Neuronal stem cell (in vitro differentiated cells): ENCODE measurements around the gene KRTAP4-12.
"Not testable (repeated sequence)": the region's sequence is repeated elsewhere in the genome, so short reads cannot be mapped to it uniquely, and the experiment has no call there.

ENCODE experiments used
- DNase-seq: peaks from one replicate; pipeline ENCODE4 v3.0.0-alpha.2; 2013; ENCODE audit warnings: low spot score
- H2AFZ ChIP-seq: one replicate; pipeline ENCODE4 v1.6.1; 2013; ENCODE audit warnings: mild to moderate bottlenecking, low read length, inconsistent platforms
- H2AK5ac ChIP-seq: 2 replicates; pipeline ENCODE4 v1.6.1; 2013; ENCODE audit warnings: low read depth, mild to moderate bottlenecking, inconsistent platforms, low read length, moderate library complexity, mixed read lengths
- H2BK120ac ChIP-seq: 2 replicates; pipeline ENCODE4 v1.6.1; 2013; ENCODE audit warnings: low read depth, mild to moderate bottlenecking, inconsistent platforms, low read length, moderate library complexity, mixed read lengths
- H2BK12ac ChIP-seq: one replicate; pipeline ENCODE4 v1.6.1; 2013; ENCODE audit warnings: low read length, inconsistent platforms
- H2BK15ac ChIP-seq: 2 replicates; pipeline ENCODE4 v1.6.1; 2013; ENCODE audit warnings: mild to moderate bottlenecking, low read length, inconsistent platforms, mixed read lengths
- H2BK5ac ChIP-seq: one replicate; pipeline ENCODE4 v1.6.1; 2013; ENCODE audit warnings: inconsistent platforms, mild to moderate bottlenecking, low read length, moderate library complexity
- H3K14ac ChIP-seq: one replicate; pipeline ENCODE4 v1.6.1; 2013; ENCODE audit warnings: low read length, inconsistent platforms
- H3K18ac ChIP-seq: 2 replicates; pipeline ENCODE4 v1.6.1; 2013; ENCODE audit warnings: low read length, inconsistent platforms
- H3K23ac ChIP-seq: 2 replicates; pipeline ENCODE4 v1.6.1; 2013; ENCODE audit warnings: low read depth, mild to moderate bottlenecking, mixed read lengths, low read length, inconsistent platforms; ENCODE audit not compliant: poor library complexity
- H3K27ac ChIP-seq: replicated peaks from 3 replicates; pipeline ENCODE4 v1.5.1; 2013; ENCODE audit warnings: low read length, inconsistent platforms
- H3K27me3 ChIP-seq, 3 experiments: 2 replicates each; pipeline ENCODE4 v1.6.1; 2013; ENCODE audit warnings: low read length in 3 of 3, mild to moderate bottlenecking in 2 of 3, inconsistent platforms in 1 of 3, low read depth in 1 of 3, mixed read lengths in 1 of 3, moderate library complexity in 1 of 3; ENCODE audit not compliant: control insufficient read depth in 3 of 3, insufficient read depth in 3 of 3
- H3K36me3 ChIP-seq, 2 donors: replicated peaks in 1 of 2; 2 replicates each; pipeline ENCODE4 v1.6.1; 2013; ENCODE audit warnings: low read length in 2 of 2; ENCODE audit not compliant: control insufficient read depth in 2 of 2, insufficient read depth in 2 of 2
- H3K4ac ChIP-seq: 2 replicates; pipeline ENCODE4 v1.6.1; 2013; ENCODE audit warnings: inconsistent platforms, mild to moderate bottlenecking, low read length, moderate library complexity
- H3K4me1 ChIP-seq, 2 donors: 1 replicate in 1 of 2; 2 replicates in 1 of 2; pipeline ENCODE4 v1.6.1; 2013; ENCODE audit warnings: low read length in 2 of 2, low read depth in 1 of 2; ENCODE audit not compliant: control insufficient read depth in 2 of 2, insufficient read depth in 1 of 2
- H3K4me2 ChIP-seq: one replicate; pipeline ENCODE4 v1.6.1; 2013; ENCODE audit warnings: mild to moderate bottlenecking, low read length, inconsistent platforms; ENCODE audit not compliant: insufficient read depth, poor library complexity, severe bottlenecking
- H3K4me3 ChIP-seq, 2 donors: 2 replicates each; pipeline ENCODE4 v1.5.1; 2013; ENCODE audit warnings: low read length in 2 of 2, mild to moderate bottlenecking in 2 of 2, inconsistent platforms in 1 of 2, moderate library complexity in 1 of 2
- H3K79me1 ChIP-seq: one replicate; pipeline ENCODE4 v1.6.1; 2013; ENCODE audit warnings: low read depth, mild to moderate bottlenecking, inconsistent platforms, low read length, moderate library complexity
- H3K9ac ChIP-seq: one replicate; pipeline ENCODE4 v1.6.1; 2013; ENCODE audit warnings: mild to moderate bottlenecking, low read depth, low read length, inconsistent platforms; ENCODE audit not compliant: poor library complexity
- H3K9me3 ChIP-seq, 2 donors: replicated peaks in 1 of 2; 2 replicates each; pipeline versions ENCODE3 to v1.6.1; 2013; ENCODE audit warnings: low read length in 2 of 2, mild to moderate bottlenecking in 2 of 2, inconsistent platforms in 1 of 2, low read depth in 1 of 2, mixed read lengths in 1 of 2, moderate library complexity in 1 of 2; ENCODE audit not compliant: control insufficient read depth in 2 of 2, insufficient read depth in 1 of 2
- H4K8ac ChIP-seq: one replicate; pipeline ENCODE4 v1.6.1; 2013; ENCODE audit warnings: low read depth, mild to moderate bottlenecking, inconsistent platforms, low read length, moderate library complexity
- H4K91ac ChIP-seq: one replicate; pipeline ENCODE4 v1.6.1; 2013; ENCODE audit warnings: low read length, low read depth, mild to moderate bottlenecking, inconsistent platforms; ENCODE audit not compliant: poor library complexity
- WGBS, 2 donors: extraction: QIAGEN DNeasy Blood & Tissue Kit; methylation state at CpG; one replicate each; pipeline ENCODE4 v1.1.7; 2013; ENCODE audit warnings: missing lambda C conversion rate in 2 of 2, mixed read lengths in 1 of 2; ENCODE audit not compliant: insufficient read length in 2 of 2, insufficient replicate concordance in 1 of 2; ENCODE audit errors: extremely low coverage in 2 of 2; 5-methylcytosine and 5-hydroxymethylcytosine counted together

KRTAP4-12 gene

DNA sequence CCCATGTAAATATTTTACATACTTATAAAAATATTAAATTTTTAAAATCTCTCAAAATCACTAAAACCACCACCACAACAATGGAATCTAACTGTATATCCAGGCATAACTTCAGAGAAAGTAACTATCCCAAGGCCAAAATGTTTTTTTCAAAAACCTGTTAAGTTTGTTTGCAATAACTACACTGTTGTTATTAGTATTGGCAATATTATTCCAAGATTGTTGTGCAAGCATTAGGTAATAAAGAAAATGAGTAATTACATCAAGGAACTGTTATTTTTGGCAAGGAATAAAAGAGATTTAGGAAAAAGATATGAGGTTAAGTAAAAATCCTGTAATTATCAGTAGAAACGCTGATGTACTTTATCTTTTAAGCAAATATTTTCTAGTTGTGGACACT lies 3.4 kb upstream of the KRTAP4-12 start:
- no peak overlapping the region for H2AK5ac ChIP-seq
- DNase-seq: no peak
- H3K4ac ChIP-seq: no peak overlapping the region
- WGBS, 2 donors: no CpG with 5 or more reads among the region's 1 CpG
- no peak overlapping the region for H4K8ac ChIP-seq
- no peak overlapping the region for H3K14ac ChIP-seq
- no peaks in the 10 kb centered on the region for H3K4me1 ChIP-seq
- H3K9me3 ChIP-seq: no peaks in the 10 kb centered on the region
- H2BK5ac ChIP-seq: no peak overlapping the region
- no peak overlapping the region for H2BK15ac ChIP-seq
- H3K27me3 ChIP-seq: no peaks in the 10 kb centered on the region
- no peak overlapping the region for H3K9ac ChIP-seq
- no peak overlapping the region for H2AFZ ChIP-seq
- H4K91ac ChIP-seq: no peak overlapping the region
- H2BK120ac ChIP-seq: no peak overlapping the region
- H2BK12ac ChIP-seq: no peak overlapping the region
- H3K79me1 ChIP-seq: no peaks in the 10 kb centered on the region
- no peak overlapping the region for H3K4me2 ChIP-seq
- no peak overlapping the region for H3K4me3 ChIP-seq
- no peak overlapping the region for H3K18ac ChIP-seq
- H3K23ac ChIP-seq: no peak overlapping the region
- H3K27ac ChIP-seq: no peak overlapping the region
- no peaks in the 10 kb centered on the region for H3K36me3 ChIP-seq

DNA sequence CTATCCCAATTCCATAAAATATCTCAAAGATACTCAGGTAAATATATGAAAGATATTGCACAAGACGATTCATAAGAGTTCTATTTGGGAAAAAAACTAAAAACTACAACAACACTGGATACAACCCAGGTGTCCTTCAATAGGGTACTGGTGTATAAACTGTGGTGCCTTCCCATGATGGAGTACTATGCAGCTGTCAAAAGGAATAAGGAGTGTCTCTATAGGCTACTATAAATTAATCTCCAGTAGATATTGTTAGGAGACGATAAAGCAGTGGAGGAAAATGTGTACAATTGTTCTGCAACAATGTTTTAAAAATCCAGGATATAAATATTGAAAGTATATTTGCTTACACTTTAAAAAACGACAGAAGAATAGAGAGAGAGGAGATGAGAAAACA lies 2.4 kb upstream of the KRTAP4-12 start:
- no peak overlapping the region for H3K4ac ChIP-seq
- H3K9ac ChIP-seq: no peak overlapping the region
- DNase-seq: no peak
- H3K79me1 ChIP-seq: no peaks in the 10 kb centered on the region
- H2BK5ac ChIP-seq: no peak overlapping the region
- H3K27ac ChIP-seq: no peak overlapping the region
- no peak overlapping the region for H3K23ac ChIP-seq
- WGBS, 2 donors: no CpG with 5 or more reads among the region's 3 CpGs
- no peak overlapping the region for H2BK15ac ChIP-seq
- no peaks in the 10 kb centered on the region for H3K27me3 ChIP-seq
- no peak overlapping the region for H4K91ac ChIP-seq
- H4K8ac ChIP-seq: no peak overlapping the region
- no peaks in the 10 kb centered on the region for H3K4me1 ChIP-seq
- no peak overlapping the region for H2BK120ac ChIP-seq
- H2AFZ ChIP-seq: no peak overlapping the region
- H2AK5ac ChIP-seq: no peak overlapping the region
- H3K36me3 ChIP-seq: no peaks in the 10 kb centered on the region
- H3K4me3 ChIP-seq: no peak overlapping the region
- H2BK12ac ChIP-seq: no peak overlapping the region
- no peak overlapping the region for H3K18ac ChIP-seq
- H3K4me2 ChIP-seq: no peak overlapping the region
- no peaks in the 10 kb centered on the region for H3K9me3 ChIP-seq
- H3K14ac ChIP-seq: no peak overlapping the region

DNA sequence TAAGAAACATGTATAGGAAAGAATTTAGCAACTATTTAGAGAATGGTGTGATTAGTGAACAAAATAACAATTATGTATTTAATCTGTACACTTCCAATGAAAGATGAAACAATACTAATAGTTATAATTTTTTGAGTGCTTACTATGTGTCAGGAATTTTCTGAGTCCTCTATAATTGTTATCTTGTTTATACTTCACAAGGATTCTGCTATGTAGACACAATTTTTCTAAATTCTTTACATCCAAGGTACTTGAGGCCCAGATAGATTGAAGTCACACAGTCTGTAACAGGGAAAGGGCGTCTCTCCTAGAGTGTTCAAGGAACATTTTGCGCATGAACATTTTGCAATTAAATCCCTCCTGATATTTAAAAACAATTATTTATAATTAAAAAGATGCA lies 1.1 kb upstream of the KRTAP4-12 start:
- H2BK5ac ChIP-seq: no peak overlapping the region
- H2AFZ ChIP-seq: no peak overlapping the region
- H3K9me3 ChIP-seq: no peaks in the 10 kb centered on the region
- H3K27ac ChIP-seq: no peak overlapping the region
- no peak overlapping the region for H3K23ac ChIP-seq
- H3K4ac ChIP-seq: no peak overlapping the region
- H4K8ac ChIP-seq: no peak overlapping the region
- no peaks in the 10 kb centered on the region for H3K79me1 ChIP-seq
- no peak overlapping the region for H2BK12ac ChIP-seq
- H2AK5ac ChIP-seq: no peak overlapping the region
- H3K36me3 ChIP-seq: no peaks in the 10 kb centered on the region
- H3K18ac ChIP-seq: no peak overlapping the region
- no peak overlapping the region for H3K4me3 ChIP-seq
- no peaks in the 10 kb centered on the region for H3K27me3 ChIP-seq
- WGBS, 2 donors: no CpG with 5 or more reads among the region's 2 CpGs
- H3K4me1 ChIP-seq: no peaks in the 10 kb centered on the region
- DNase-seq: no peak
- H3K14ac ChIP-seq: no peak overlapping the region
- no peak overlapping the region for H2BK120ac ChIP-seq
- H3K9ac ChIP-seq: no peak overlapping the region
- no peak overlapping the region for H2BK15ac ChIP-seq
- no peak overlapping the region for H3K4me2 ChIP-seq
- no peak overlapping the region for H4K91ac ChIP-seq

DNA sequence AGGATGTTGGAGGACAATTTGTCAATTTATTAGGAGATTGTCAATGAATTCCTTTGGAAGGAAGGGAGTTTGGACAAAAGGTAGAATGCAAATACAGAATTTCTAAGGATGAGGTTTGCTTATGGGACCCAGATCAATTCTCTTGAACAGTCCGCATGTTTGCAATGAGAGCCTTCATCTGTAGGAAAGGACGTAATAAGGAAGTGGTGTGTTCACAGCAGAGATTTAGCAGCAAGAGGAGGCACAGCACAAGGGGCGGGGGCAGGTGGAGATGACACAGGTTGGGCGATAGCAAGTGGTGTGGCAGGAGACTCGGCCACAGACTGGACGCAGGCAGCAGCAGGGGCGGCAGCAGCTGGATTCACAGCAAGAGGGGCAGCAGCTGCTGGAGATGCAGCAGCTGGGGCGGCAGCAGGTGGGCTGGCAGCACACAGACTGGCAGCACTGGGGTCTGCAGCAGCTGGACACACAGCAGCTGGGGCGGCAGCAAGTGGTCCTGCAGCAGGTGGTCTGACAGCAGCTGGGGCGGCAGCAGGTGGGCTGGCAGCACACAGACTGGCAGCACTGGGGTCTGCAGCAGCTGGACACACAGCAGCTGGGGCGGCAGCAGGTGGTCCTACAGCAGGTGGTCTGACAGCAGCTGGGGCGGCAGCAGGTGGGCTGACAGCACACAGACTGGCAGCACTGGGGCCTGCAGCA lies 541 bp downstream of the KRTAP4-12 start:
- not testable (repeated sequence) for H2BK120ac ChIP-seq, H3K4ac ChIP-seq, H2BK12ac ChIP-seq, H2BK5ac ChIP-seq, H3K27me3 ChIP-seq, H3K9me3 ChIP-seq, H2AK5ac ChIP-seq, H3K23ac ChIP-seq, H3K27ac ChIP-seq, H3K36me3 ChIP-seq, DNase-seq, H2BK15ac ChIP-seq, H3K79me1 ChIP-seq, H3K18ac ChIP-seq, H3K4me2 ChIP-seq, H3K4me1 ChIP-seq, H4K8ac ChIP-seq, H3K9ac ChIP-seq, H4K91ac ChIP-seq, H3K4me3 ChIP-seq, H2AFZ ChIP-seq, H3K14ac ChIP-seq
- whole genome bisulfite sequencing, 2 donors: no CpG with 5 or more reads among the region's 12 CpGs
